Parathyroid adenoma (tissue), 2 donors: ENCODE results near the gene PROX2.

Experiments used
- H2AFZ ChIP-seq: fragments of 300-600 bp; sonication (generic); one replicate; pipeline ENCODE4 v1.7.0; 2017; ENCODE audit warnings: antibody characterized with exemption, mild to moderate bottlenecking
- H3K27ac ChIP-seq: fragments of 300-600 bp; sonication (generic); one replicate; pipeline ENCODE4 v1.7.0; 2017
- H3K27me3 ChIP-seq: fragments of 300-600 bp; sonication (generic); one replicate; pipeline ENCODE4 v1.7.0; 2017; ENCODE audit warnings: low read length; ENCODE audit not compliant: control insufficient read depth, insufficient read depth
- H3K36me3 ChIP-seq: fragments of 300-600 bp; sonication (generic); one replicate; pipeline ENCODE4 v1.7.0; 2017; ENCODE audit warnings: low read length; ENCODE audit not compliant: control insufficient read depth, insufficient read depth
- H3K4me1 ChIP-seq: fragments of 300-600 bp; sonication (generic); one replicate; pipeline ENCODE4 v1.7.0; 2017; ENCODE audit warnings: control low read depth
- H3K4me2 ChIP-seq: fragments of 300-600 bp; sonication (generic); one replicate; pipeline ENCODE4 v1.7.0; 2017; ENCODE audit warnings: low read length
- H3K4me3 ChIP-seq: fragments of 300-600 bp; sonication (generic); one replicate; pipeline ENCODE4 v1.7.0; 2017; ENCODE audit warnings: low read depth, low read length
- H3K79me2 ChIP-seq: fragments of 300-600 bp; sonication (generic); one replicate; pipeline ENCODE4 v1.7.0; 2017; ENCODE audit warnings: control low read depth
- H3K9ac ChIP-seq: fragments of 300-600 bp; sonication (generic); one replicate; pipeline ENCODE4 v1.7.0; 2017; ENCODE audit warnings: mild to moderate bottlenecking
- H3K9me3 ChIP-seq: fragments of 300-600 bp; sonication (generic); one replicate; pipeline ENCODE4 v1.7.0; 2017; ENCODE audit warnings: low read length; ENCODE audit not compliant: control insufficient read depth
- TF ChIP-seq, protein P1 (sequence below): fragments of 300-600 bp; sonication (generic); IDR thresholded peaks from one replicate; pipeline ENCODE4 v1.7.0; 2017; ENCODE audit warnings: antibody characterized with exemption, mild to moderate bottlenecking
- donor health status: primary hyperparathyroidism.

PROX2 gene

GRCh38 chr14:74875204-74875603 is 741 bp downstream of the PROX2 start:
- no peak overlapping the region for H3K9ac ChIP-seq
- H3K9me3 ChIP-seq: no peaks in the 10 kb centered on the region
- H3K36me3 ChIP-seq: no peaks in the 10 kb centered on the region
- no peak overlapping the region for H3K27ac ChIP-seq
- no peak overlapping the region for H3K4me2 ChIP-seq
- no peaks in the 10 kb centered on the region for H3K27me3 ChIP-seq
- TF ChIP-seq, protein P1, sequence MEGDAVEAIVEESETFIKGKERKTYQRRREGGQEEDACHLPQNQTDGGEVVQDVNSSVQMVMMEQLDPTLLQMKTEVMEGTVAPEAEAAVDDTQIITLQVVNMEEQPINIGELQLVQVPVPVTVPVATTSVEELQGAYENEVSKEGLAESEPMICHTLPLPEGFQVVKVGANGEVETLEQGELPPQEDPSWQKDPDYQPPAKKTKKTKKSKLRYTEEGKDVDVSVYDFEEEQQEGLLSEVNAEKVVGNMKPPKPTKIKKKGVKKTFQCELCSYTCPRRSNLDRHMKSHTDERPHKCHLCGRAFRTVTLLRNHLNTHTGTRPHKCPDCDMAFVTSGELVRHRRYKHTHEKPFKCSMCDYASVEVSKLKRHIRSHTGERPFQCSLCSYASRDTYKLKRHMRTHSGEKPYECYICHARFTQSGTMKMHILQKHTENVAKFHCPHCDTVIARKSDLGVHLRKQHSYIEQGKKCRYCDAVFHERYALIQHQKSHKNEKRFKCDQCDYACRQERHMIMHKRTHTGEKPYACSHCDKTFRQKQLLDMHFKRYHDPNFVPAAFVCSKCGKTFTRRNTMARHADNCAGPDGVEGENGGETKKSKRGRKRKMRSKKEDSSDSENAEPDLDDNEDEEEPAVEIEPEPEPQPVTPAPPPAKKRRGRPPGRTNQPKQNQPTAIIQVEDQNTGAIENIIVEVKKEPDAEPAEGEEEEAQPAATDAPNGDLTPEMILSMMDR: no peak
- no peaks in the 10 kb centered on the region for H3K4me1 ChIP-seq
- H2AFZ ChIP-seq: no peak overlapping the region
- H3K4me3 ChIP-seq: no peak overlapping the region
- no peaks in the 10 kb centered on the region for H3K79me2 ChIP-seq

- H3K27me3 ChIP-seq: no peaks in the 10 kb centered on the region
- no peaks in the 10 kb centered on the region for H3K4me1 ChIP-seq
- H3K4me3 ChIP-seq: no peak overlapping the region
- TF ChIP-seq, protein P1: no peak
- no peak overlapping the region for H3K9ac ChIP-seq
- no peak overlapping the region for H3K4me2 ChIP-seq
- H3K79me2 ChIP-seq: no peaks in the 10 kb centered on the region
- no peak overlapping the region for H3K27ac ChIP-seq
- no peaks in the 10 kb centered on the region for H3K9me3 ChIP-seq
- H3K36me3 ChIP-seq: no peaks in the 10 kb centered on the region
- no peak overlapping the region for H2AFZ ChIP-seq
Observed at GRCh38 chr14:74871819-74872218, 4.1 kb downstream of the PROX2 start.

DNA sequence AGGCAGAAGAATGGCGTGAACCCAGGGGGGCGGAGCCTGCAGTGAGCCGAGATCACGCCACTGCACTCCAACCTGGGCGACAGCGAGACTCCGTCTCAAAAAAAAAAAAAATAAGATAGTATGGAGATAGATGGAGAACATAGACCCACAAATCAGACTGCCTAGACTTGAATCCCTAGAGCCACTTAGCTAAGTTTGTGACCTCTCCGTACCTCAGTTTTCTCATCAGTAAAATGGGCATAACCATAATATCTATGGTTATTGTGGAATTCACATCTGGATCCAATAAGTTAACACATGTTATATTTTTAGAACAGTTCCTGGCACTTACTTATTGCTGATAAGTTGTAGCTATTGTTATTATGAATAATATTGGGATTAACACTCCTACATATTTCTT is 7.2 kb downstream of the PROX2 start:
- H3K4me2 ChIP-seq: no peak overlapping the region
- no peak overlapping the region for H3K4me3 ChIP-seq
- TF ChIP-seq, protein P1: no peak
- no peaks in the 10 kb centered on the region for H3K4me1 ChIP-seq
- H3K36me3 ChIP-seq: no peaks in the 10 kb centered on the region
- no peaks in the 10 kb centered on the region for H3K27me3 ChIP-seq
- no peak overlapping the region for H3K27ac ChIP-seq
- H2AFZ ChIP-seq: no peak overlapping the region
- H3K79me2 ChIP-seq: no peaks in the 10 kb centered on the region
- no peaks in the 10 kb centered on the region for H3K9me3 ChIP-seq
- no peak overlapping the region for H3K9ac ChIP-seq

- Histone ChIP-seq H3K9ac (no peak overlapping the region), H3K36me3 (no peaks in the 10 kb centered on the region), H3K4me2 (no peak overlapping the region), H3K4me1 (no peaks in the 10 kb centered on the region), H3K79me2 (no peaks in the 10 kb centered on the region), H3K27me3 (no peaks in the 10 kb centered on the region), H3K27ac (no peak overlapping the region), H3K4me3 (no peak overlapping the region), H3K9me3 (no peaks in the 10 kb centered on the region), H2AFZ (no peak overlapping the region)
- TF ChIP-seq, protein P1: no peak
Observed at GRCh38 chr14:74867673-74868072, 8.3 kb downstream of the PROX2 start.

- no peaks in the 10 kb centered on the region for H3K27me3 ChIP-seq
- TF ChIP-seq, protein P1: no peak
- H3K9ac ChIP-seq: no peak overlapping the region
- H3K79me2 ChIP-seq: no peaks in the 10 kb centered on the region
- no peak overlapping the region for H3K27ac ChIP-seq
- H3K4me3 ChIP-seq: no peak overlapping the region
- H3K36me3 ChIP-seq: no peaks in the 10 kb centered on the region
- no peak overlapping the region for H3K4me2 ChIP-seq
- H3K9me3 ChIP-seq: no peaks in the 10 kb centered on the region
- no peaks in the 10 kb centered on the region for H3K4me1 ChIP-seq
- H2AFZ ChIP-seq: no peak overlapping the region
Observed at GRCh38 chr14:74866708-74867389, 9.1 kb downstream of the PROX2 start.
